ENCODE measurements around the gene FUOM. TPM values are rescaled to one million over a fixed set of nuclear protein-coding genes. Genes with fewer than 3 reads are reported as not detected.
"Not testable (repeated sequence)": the region's sequence is repeated elsewhere in the genome, so short reads cannot be mapped to it uniquely, and the experiment has no call there.

Gene FUOM
- total and polyA plus RNA-seq, 5 experiments from 2014 or later: 17.1 to 23.7 (median 18.2) TPM

DNA sequence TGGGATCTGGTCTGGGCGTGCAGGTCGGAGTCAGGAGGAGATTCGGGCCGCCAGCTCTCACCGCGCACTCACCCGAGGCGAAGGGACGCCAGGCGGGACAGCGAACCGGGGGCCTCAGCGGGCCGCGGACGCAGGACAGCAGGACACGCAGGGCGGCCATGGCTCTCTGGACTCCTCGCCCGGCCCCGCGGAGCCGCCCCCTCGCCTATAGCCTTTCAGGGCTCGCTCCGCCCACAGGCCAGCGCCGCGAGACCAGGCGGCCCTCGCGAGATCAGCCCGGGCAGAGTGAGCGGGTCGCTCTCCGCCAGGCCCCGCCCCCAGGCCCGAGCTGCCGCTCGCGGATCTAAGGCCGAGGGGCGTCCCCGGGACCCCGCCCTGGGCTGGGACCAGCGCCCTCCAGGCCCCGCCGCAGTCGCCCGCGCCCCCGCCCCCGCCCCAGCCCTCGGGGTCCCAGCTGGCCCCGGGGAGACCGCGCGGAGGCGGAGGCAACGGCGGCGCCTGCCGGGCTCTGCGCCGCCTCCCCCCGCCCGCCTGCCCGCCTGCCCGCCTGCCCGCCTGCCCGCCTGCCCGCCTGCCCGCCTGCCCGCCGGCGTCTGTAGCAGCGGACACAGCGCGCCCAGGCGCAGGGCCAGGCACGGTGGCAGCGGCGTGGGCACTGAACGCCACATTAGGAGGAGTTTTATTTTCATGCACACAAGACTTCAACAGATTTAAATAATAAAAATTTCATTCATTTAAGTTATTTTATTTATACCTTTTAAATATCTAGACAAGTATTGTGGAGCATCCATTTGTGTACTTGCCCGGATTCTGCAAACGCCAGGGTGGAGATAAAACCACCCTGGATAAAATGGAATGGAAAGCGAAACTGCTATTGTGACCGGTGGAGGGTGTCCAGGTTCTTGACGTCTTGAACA, 15.6 kb upstream of the FUOM start, which contains the start of gene ECHS1:
ECHS1 (minus strand) TSS at position 181 of the 917 bp plus-strand sequence; CDS start at position 160, 21 bp downstream.
- Mint-ChIP-seq H3K9me3 (no peaks in the 10 kb centered on the region), H3K4me1 (peaks cover 7 to 23% (median 17%) of the 10 kb centered on the region in 4 donors), H3K4me3 (peak within 1 kb of the TSS; percentile 64 to 89 (median 80)), H3K36me3 (peaks cover 0 to 20% (median 6%) of the 10 kb centered on the region in 3 donors), H3K27me3 (no peaks in the 10 kb centered on the region), H3K27ac (peak within 1 kb of the TSS in 9 of 10 donors; percentile 48 to 90 (median 69))
- POLR2A ChIA-PET: interaction anchor here (0.7 to 2.0 kb wide), 6 partner anchors 8 to 37 kb away, joined by 3 to 14 read pairs (median 4); partner anchors contain the start of genes CALY and MTG1
- peak; percentile 97 to 99 for ATAC-seq
- peak; percentile 86 to 96 (median 92) for DNase-seq

DNA sequence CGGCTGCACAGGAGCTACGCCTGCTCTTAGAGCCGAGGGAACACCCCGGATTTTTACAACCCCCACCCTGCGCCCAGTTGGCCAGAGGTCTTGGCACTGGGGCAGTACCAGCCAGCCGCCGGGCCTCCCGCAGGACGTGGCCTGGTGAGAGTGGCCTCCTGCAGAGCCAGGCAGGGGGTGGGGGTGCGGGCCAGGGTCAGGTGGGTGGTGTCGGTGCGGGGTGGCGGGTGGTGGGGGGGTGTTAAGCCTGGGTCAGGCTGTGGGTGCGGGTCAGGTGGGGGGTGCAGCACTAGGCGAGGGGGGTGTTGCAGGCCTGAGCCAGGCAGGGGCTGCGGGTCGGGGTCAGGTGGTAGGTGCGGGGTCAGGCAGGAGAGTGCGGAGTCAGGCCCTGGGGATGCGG, 14.7 kb upstream of the FUOM start:
- POLR2A ChIA-PET: interaction anchor here (0.8 to 2.0 kb wide), 4 partner anchors 9 to 22 kb away, joined by 3 to 14 read pairs (median 7); partner anchors contain the start of gene MTG1
- peaks cover 7 to 21% (median 16%) of the 10 kb centered on the region in 4 donors for H3K4me1 Mint-ChIP-seq
- H3K27me3 Mint-ChIP-seq: no peaks in the 10 kb centered on the region
- DNase-seq (no peak), ATAC-seq (no peak)
- H3K27ac Mint-ChIP-seq: peak overlapping the region in 3 of 10 donors; percentile 53 to 68 (median 59)
- peak overlapping the region in 9 of 10 donors; percentile 64 to 89 (median 77) for H3K4me3 Mint-ChIP-seq
- no peaks in the 10 kb centered on the region for H3K9me3 Mint-ChIP-seq
- peaks cover 0 to 26% (median 6%) of the 10 kb centered on the region in 3 donors for H3K36me3 Mint-ChIP-seq

- POLR2A ChIA-PET: no interaction called here
- DNase-seq: no peak
Measured at GRCh38 chr10:133370030-133370786, 12.4 kb upstream of the FUOM start.

DNA sequence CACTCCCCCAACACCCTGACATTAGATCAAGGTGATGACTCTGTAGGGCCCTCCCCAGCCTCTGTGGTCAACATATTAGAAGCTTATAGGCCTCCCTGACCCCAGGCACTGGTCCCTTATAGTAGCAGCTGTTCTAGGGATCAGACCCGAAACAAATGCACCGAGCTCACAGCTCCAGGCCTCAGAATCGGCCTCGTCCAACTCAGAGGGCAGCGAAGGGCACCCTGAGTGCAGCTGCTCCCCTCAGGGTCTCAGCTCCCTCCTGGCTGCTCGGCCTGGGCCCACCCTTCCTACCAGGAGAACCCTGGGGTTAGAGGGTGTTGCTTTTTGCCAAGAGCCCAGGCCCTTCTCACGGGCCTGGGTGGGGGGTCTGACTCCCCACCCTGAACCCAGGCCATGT, 10.3 kb upstream of the FUOM start:
- peak overlapping the region in 1 of 10 donors; percentile 14 for H3K4me3 Mint-ChIP-seq
- peaks cover 0 to 42% (median 10%) of the 10 kb centered on the region in 3 donors for H3K36me3 Mint-ChIP-seq
- ATAC-seq: no peak
- POLR2A ChIA-PET: no interaction called here
- no peak for DNase-seq
- H3K27ac Mint-ChIP-seq: peak overlapping the region in 1 of 10 donors; percentile 82
- no peaks in the 10 kb centered on the region for H3K27me3 Mint-ChIP-seq
- peaks cover 6 to 10% (median 10%) of the 10 kb centered on the region in 4 donors for H3K4me1 Mint-ChIP-seq
- H3K9me3 Mint-ChIP-seq: no peaks in the 10 kb centered on the region

More at GRCh38 chr10:133370030-133370786, 12.4 kb upstream of the FUOM start:
- Mint-ChIP-seq H3K36me3 (peaks cover 0 to 31% (median 6%) of the 10 kb centered on the region in 3 donors), H3K27me3 (no peaks in the 10 kb centered on the region), H3K9me3 (no peaks in the 10 kb centered on the region), H3K4me3 (peak overlapping the region in 5 of 10 donors; percentile 41 to 64 (median 55)), H3K27ac (peak overlapping the region in 1 of 10 donors; percentile 36), H3K4me1 (peaks cover 7 to 16% (median 15%) of the 10 kb centered on the region in 4 donors)
- ATAC-seq: no peak

DNA sequence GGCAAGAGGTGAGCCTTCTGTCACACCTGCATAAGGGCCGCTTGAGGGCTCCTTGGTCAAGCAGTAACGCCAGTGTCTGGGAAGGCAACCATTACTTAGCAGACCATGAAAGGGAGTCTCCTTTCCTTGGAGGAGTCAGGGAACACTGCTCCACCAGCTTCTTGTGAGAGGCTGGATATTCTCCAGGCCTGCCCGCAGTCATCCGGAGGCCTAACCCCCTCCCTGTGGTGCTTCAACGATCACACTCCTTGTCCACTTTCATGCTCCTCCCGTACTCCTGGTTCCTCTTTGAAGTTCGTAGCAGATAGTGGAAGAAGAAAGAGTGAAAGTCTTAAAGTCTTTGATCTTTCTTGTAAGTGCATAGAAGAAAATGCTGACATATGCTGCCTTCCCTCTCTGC, 9.6 kb upstream of the FUOM start:
- H3K9me3 Mint-ChIP-seq, DNase-seq, H3K4me3 Mint-ChIP-seq, H3K27me3 Mint-ChIP-seq, H3K27ac Mint-ChIP-seq, ATAC-seq, POLR2A ChIA-PET: not testable (repeated sequence)
- H3K36me3 Mint-ChIP-seq: peaks cover 0 to 47% (median 10%) of the 10 kb centered on the region in 3 donors
- H3K4me1 Mint-ChIP-seq: peaks cover 6 to 10% (median 10%) of the 10 kb centered on the region in 4 donors

DNA sequence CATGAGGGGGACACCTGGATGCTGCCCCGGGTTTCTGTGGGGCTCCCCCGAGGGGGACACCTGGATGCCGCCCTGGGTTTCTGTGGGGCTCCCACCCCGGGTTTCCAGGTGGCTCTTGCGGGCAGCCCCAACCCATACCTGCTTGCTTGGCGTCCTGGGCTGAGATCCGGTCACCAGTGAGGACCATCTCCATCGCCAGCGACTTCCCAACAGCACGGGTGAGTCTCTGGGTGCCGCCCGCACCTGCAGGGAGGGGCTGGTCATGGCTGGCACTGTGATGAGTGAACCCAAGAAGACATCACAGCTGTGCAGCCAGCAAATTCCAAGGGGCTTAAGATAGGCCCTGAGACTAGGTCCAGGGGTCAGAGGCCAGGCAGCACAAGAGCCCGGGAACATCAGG, 8.9 kb upstream of the FUOM start:
- Mint-ChIP-seq H3K27ac (no peak overlapping the region), H3K4me1 (peaks cover 3 to 10% (median 6%) of the 10 kb centered on the region in 4 donors), H3K4me3 (no peak overlapping the region), H3K36me3 (peaks cover 0 to 54% (median 10%) of the 10 kb centered on the region in 3 donors), H3K9me3 (no peaks in the 10 kb centered on the region), H3K27me3 (no peaks in the 10 kb centered on the region)
- POLR2A ChIA-PET: no interaction called here
- no peak for ATAC-seq
- no peak for DNase-seq

DNA sequence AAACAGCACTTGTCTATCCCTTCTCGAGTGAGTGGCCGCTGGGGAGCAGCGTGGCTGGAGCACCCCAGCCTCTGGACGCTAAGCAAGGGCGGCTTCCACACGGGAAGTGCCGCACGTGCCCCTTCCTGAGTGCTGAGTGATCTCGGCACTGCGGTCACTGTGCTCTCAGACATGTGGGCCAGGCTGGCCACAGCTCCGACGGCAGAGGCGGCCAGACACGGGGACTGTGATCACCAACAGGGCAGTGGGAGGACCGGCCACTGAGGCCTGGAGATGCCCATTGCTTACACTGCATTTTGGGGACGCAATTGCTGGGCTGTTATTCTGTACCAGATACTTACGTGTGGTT, 8.3 kb upstream of the FUOM start:
- peaks cover 0 to 56% (median 10%) of the 10 kb centered on the region in 3 donors for H3K36me3 Mint-ChIP-seq
- POLR2A ChIA-PET: interaction anchor here (1.5 kb wide), 1 partner anchor 12 kb away, joined by 3 read pairs; no protein-coding TSS in a partner anchor
- H3K4me3 Mint-ChIP-seq: no peak overlapping the region
- no peaks in the 10 kb centered on the region for H3K9me3 Mint-ChIP-seq
- DNase-seq (no peak), ATAC-seq (no peak)
- no peak overlapping the region for H3K27ac Mint-ChIP-seq
- H3K4me1 Mint-ChIP-seq: peaks cover 0 to 9% (median 5%) of the 10 kb centered on the region in 4 donors
- no peaks in the 10 kb centered on the region for H3K27me3 Mint-ChIP-seq

DNA sequence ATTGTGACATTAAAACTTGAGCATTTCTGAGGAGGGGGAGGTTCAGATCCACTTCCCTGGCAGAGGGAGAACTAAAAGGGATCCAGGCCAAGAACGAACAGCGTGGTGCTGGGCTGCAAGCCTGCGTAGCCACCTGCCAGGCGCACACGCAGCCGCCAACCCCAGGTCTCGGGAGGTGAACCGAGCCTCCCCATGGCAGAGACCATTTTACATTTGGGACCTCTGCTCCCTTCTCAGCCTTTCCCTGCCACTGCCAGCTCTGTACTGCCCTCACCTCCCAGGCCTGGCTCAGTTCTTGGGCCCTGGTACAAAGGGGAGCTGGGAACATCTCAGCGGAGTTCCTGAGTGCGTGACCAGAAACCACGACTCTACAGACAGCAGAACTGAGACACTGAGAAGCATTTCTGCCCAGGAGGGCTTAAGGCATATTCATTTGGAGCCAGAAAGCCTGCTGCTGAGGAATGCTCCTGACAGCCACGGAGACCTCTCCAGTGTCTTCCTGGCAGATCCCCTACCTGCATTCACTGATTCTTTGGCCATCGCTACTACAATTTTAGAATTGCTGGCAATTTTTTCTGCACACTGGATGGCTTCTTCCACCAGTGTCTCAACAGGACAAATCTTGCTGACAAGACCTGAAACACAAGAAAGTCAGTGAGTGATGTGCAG, 7.8 kb upstream of the FUOM start:
- peaks cover 0 to 56% (median 10%) of the 10 kb centered on the region in 3 donors for H3K36me3 Mint-ChIP-seq
- H3K9me3 Mint-ChIP-seq: no peaks in the 10 kb centered on the region
- no peak overlapping the region for H3K4me3 Mint-ChIP-seq
- no peak for ATAC-seq
- H3K4me1 Mint-ChIP-seq: peaks cover under 1 to 9% (median 4%) of the 10 kb centered on the region in 4 donors
- POLR2A ChIA-PET: interaction anchor here (1.5 kb wide), 1 partner anchor 12 kb away, joined by 3 read pairs; no protein-coding TSS in a partner anchor
- no peaks in the 10 kb centered on the region for H3K27me3 Mint-ChIP-seq
- no peak for DNase-seq
- no peak overlapping the region for H3K27ac Mint-ChIP-seq

- POLR2A ChIA-PET: interaction anchor here (1.5 kb wide), 1 partner anchor 13 kb away, joined by 3 read pairs; no protein-coding TSS in a partner anchor
Measured at GRCh38 chr10:133364645-133365431, 7.0 kb upstream of the FUOM start.

DNA sequence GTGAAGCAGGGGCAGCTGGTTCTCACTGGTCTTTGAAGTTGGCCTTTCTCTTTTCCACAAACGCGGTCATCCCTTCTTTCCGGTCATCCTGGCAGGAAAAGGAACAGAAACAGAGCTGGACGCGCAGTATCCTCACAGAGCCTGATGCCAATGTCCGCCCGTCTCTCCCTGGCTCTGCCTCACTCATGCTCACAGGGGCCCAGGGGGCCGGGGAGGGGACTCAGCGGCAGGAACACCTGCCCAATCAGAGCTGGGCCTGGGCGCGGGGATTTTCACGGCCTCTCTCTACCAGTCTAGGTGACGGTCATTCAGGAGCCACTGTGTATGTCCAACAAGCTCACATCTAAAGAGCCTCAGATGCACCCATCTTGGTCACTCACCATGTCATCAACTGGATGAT, 5.0 kb upstream of the FUOM start:
- H3K27me3 Mint-ChIP-seq: no peaks in the 10 kb centered on the region
- POLR2A ChIA-PET: no interaction called here
- H3K4me3 Mint-ChIP-seq: no peak overlapping the region
- DNase-seq (no peak), ATAC-seq (no peak)
- peak overlapping the region in 1 of 10 donors; percentile 41 for H3K27ac Mint-ChIP-seq
- no peaks in the 10 kb centered on the region for H3K9me3 Mint-ChIP-seq
- peaks cover 0 to 9% (median 4%) of the 10 kb centered on the region in 4 donors for H3K4me1 Mint-ChIP-seq
- peaks cover 0 to 33% (median 4%) of the 10 kb centered on the region in 3 donors for H3K36me3 Mint-ChIP-seq

More at GRCh38 chr10:133364645-133365431, 7.0 kb upstream of the FUOM start:
- ATAC-seq (no peak), DNase-seq (no peak)
- H3K27me3 Mint-ChIP-seq: no peaks in the 10 kb centered on the region
- no peaks in the 10 kb centered on the region for H3K9me3 Mint-ChIP-seq
- H3K36me3 Mint-ChIP-seq: peaks cover 0 to 49% (median 5%) of the 10 kb centered on the region in 3 donors
- peak overlapping the region in 2 of 10 donors; percentile 50 to 73 for H3K27ac Mint-ChIP-seq
- H3K4me1 Mint-ChIP-seq: peaks cover 0 to 9% (median 4%) of the 10 kb centered on the region in 4 donors
- no peak overlapping the region for H3K4me3 Mint-ChIP-seq

- Mint-ChIP-seq H3K4me3 (peak overlapping the region in 2 of 10 donors; percentile 21 to 31), H3K27me3 (no peaks in the 10 kb centered on the region), H3K4me1 (peaks cover 0 to 9% (median 5%) of the 10 kb centered on the region in 4 donors), H3K36me3 (peaks cover 0 to 30% (median 4%) of the 10 kb centered on the region in 3 donors), H3K27ac (peak overlapping the region in 8 of 10 donors; percentile 29 to 81 (median 65)), H3K9me3 (no peaks in the 10 kb centered on the region)
- DNase-seq: no peak
- no peak for ATAC-seq
- POLR2A ChIA-PET: interaction anchor here (1.0 to 1.7 kb wide), 2 partner anchors 11 to 27 kb away, joined by 3 to 9 read pairs; partner anchors contain the start of gene ECHS1
Measured at GRCh38 chr10:133361773-133362441, 4.1 kb upstream of the FUOM start.
